GM12875 (cell line): Measurements from ENCODE around the gene CAMK1D.

ENCODE experiments used
- H3K4me3 ChIP-seq: one replicate; pipeline ENCODE4 v1.5.1; 2011; ENCODE audit warnings: low read depth, low read length, control low read depth
- TF ChIP-seq, protein P1 (sequence below): IDR thresholded peaks from 2 replicates; pipeline ENCODE4 v1.5.1; 2011; ENCODE audit warnings: low read depth, mild to moderate bottlenecking, control low read depth, inconsistent platforms, low read length, moderate library complexity, borderline replicate concordance; ENCODE audit not compliant: insufficient read depth

The CAMK1D gene

GRCh38 chr10:12668634-12669033 is 319.3 kb downstream of the CAMK1D start:
- TF ChIP-seq, protein P1, sequence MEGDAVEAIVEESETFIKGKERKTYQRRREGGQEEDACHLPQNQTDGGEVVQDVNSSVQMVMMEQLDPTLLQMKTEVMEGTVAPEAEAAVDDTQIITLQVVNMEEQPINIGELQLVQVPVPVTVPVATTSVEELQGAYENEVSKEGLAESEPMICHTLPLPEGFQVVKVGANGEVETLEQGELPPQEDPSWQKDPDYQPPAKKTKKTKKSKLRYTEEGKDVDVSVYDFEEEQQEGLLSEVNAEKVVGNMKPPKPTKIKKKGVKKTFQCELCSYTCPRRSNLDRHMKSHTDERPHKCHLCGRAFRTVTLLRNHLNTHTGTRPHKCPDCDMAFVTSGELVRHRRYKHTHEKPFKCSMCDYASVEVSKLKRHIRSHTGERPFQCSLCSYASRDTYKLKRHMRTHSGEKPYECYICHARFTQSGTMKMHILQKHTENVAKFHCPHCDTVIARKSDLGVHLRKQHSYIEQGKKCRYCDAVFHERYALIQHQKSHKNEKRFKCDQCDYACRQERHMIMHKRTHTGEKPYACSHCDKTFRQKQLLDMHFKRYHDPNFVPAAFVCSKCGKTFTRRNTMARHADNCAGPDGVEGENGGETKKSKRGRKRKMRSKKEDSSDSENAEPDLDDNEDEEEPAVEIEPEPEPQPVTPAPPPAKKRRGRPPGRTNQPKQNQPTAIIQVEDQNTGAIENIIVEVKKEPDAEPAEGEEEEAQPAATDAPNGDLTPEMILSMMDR, result no peak
- H3K4me3 ChIP-seq, result no peak overlapping the region

DNA sequence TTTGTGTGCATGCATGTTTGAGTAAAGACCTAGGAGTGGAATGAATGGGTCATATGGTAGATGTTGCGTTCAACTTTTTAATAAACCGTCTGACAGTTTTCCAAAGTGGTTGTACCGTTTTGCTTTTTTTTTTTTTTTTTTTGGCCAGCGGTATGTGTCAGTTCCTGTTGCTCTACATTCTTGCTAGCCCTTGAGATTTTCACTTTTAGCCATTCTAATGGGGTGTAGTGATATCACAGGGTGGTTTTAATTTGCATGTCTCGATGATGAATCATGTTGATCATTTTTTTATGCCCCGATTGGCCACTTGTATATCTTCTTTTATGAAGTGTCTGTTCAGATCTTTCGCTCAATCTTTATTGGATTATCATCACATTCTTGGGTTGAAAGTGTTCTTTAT is 320.7 kb downstream of the CAMK1D start:
- TF ChIP-seq, protein P1, result no peak
- no peak overlapping the region for H3K4me3 ChIP-seq

- TF ChIP-seq, protein P1, result no peak
- H3K4me3 ChIP-seq, result no peak overlapping the region
These were observed 325.8 kb downstream of the CAMK1D start for GRCh38 chr10:12675186-12675585.

- H3K4me3 ChIP-seq, result no peak overlapping the region
- TF ChIP-seq, protein P1, result no peak
These were observed 330.3 kb downstream of the CAMK1D start for GRCh38 chr10:12679636-12680035.

DNA sequence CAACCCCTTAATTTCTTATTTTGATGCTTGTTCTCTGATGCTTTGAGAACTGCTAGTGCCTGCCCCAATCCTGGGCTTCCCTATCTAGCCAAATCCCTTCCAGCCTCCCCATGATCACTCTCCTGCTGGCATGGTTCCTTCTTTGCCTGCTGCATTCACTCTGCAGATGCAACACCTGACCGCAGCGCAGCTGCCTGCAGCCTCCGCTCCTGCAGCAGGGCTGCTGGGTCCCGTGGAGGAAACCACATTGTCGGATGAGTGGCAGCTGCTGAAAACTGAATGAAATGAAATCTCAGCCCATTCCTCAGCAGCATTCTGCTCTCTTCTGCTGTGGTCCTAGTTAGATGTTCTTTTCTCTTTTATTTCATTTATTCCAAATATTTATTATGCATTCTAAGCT is 331.9 kb downstream of the CAMK1D start:
- H3K4me3 ChIP-seq, result no peak overlapping the region
- TF ChIP-seq, protein P1, result no peak

DNA sequence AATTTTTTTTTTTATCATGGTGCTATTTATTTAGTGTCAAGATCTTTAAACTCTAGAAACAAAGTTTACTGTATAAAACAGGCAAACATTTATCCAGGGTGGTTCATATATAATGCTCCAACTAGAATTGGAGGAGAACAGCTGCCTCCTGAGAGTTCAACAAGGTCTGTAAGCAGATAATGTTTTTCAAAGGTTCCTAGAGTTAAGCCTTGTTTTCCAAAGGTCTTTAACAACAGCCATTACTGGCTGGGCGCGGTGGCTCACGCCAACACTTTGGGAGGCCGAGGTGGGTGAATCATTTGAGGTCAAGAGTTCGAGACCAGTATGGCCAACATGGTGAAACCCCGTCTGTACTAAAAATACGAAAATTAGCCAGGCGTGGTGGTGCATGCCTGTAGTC is 335.4 kb downstream of the CAMK1D start:
- H3K4me3 ChIP-seq, result no peak overlapping the region
- TF ChIP-seq, protein P1, result no peak

DNA sequence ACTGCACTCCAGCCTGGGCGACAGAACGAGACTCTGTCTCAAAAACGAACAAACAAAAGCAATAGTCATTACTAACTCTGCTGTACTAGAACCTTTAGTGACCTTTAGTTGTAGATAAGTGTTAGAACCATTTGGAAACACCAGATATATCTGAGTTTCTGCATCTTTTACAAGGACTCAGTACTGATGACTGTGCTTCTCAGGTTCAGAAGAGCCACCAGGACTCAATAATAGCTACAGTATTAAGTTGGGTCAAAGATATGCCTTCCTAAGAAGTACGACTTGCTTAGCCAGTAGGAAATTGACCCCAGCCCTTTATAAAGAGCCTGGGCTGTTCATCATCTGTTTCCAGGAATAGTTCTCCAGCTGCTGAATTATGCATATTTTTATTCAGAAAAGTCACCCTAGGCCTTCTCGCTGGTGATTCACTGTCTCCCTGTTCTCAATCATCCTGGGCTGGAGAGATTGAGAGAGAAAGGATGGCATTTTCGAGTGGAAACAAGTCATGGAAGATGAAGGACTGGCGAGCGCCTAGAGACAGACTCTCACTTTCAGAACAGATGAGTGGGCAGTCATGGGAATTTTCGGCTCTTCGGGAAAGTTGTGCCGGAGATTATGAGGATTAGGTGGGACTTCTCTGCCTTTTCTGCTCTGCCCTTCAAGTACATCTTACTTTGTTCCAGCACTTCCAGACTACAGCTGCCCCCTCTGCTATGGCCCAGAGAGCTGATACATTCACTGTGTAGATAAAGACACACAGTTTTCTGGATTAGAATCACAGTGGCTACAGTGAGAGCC is 336.1 kb downstream of the CAMK1D start:
- TF ChIP-seq, protein P1, result no peak
- no peak overlapping the region for H3K4me3 ChIP-seq
